Transverse colon (tissue), 4 donors: ENCODE results near the gene POU2F3. TPM values are rescaled to one million over a fixed set of nuclear protein-coding genes. Genes with fewer than 3 reads are reported as not detected.

Experiments
- DNase-seq: peaks from one replicate; pipeline ENCODE4 v3.0.0-alpha.2; 2019
- H3K27ac ChIP-seq, 4 donors: fragments of 200-600 bp; sonication (generic); 2 replicates each; pipeline ENCODE4 v1.5.1; 2016 to 2018; ENCODE audit warnings: inconsistent platforms in 4 of 4
- H3K27me3 ChIP-seq: fragments of 200-600 bp; sonication (generic); 2 replicates; pipeline ENCODE4 v1.5.1; 2017; ENCODE audit warnings: inconsistent platforms
- H3K36me3 ChIP-seq, 4 donors: fragments of 200-600 bp; sonication (generic); 2 replicates each; pipeline ENCODE4 v1.5.1; 2017 to 2019; ENCODE audit warnings: inconsistent platforms in 4 of 4
- H3K4me1 ChIP-seq, 4 donors: fragments of 200-600 bp; sonication (generic); 2 replicates each; pipeline ENCODE4 v1.5.1; 2017 to 2020; ENCODE audit warnings: inconsistent platforms in 4 of 4
- H3K4me3 ChIP-seq, 4 donors: fragments of 200-600 bp; sonication (generic); 1 replicate in 1 of 4; 2 replicates in 3 of 4; pipeline versions ENCODE4 v1.5.1 to v1.6.1; 2017 to 2019; ENCODE audit warnings: inconsistent platforms in 4 of 4
- H3K9me3 ChIP-seq, 2 donors: fragments of 200-600 bp; sonication (generic); 2 replicates each; pipeline ENCODE4 v1.5.1; 2017 to 2019; ENCODE audit warnings: inconsistent platforms in 2 of 2
- CTCF ChIP-seq, 5 experiments: fragments of 200-600 bp in 3 of 5; fragments of 450-650 bp in 2 of 5; sonication (generic) in 3 of 5; IDR thresholded peaks; 1 replicate in 2 of 5; 2 replicates in 3 of 5; pipeline ENCODE4 v1.5.1; 2016 to 2017; ENCODE audit warnings: antibody characterized with exemption in 5 of 5, inconsistent platforms in 3 of 5, mild to moderate bottlenecking in 2 of 5, moderate library complexity in 1 of 5
- EP300 ChIP-seq: sonication (generic); formaldehyde crosslinking; IDR thresholded peaks from one replicate; pipeline ENCODE4 v1.6.1; 2017; ENCODE audit warnings: antibody characterized with exemption, low read depth
- POLR2A ChIP-seq: fragments of 450-650 bp; IDR thresholded peaks from one replicate; pipeline ENCODE4 v1.6.1; 2016; ENCODE audit warnings: antibody characterized with exemption, mild to moderate bottlenecking, moderate library complexity
- POLR2AphosphoS5 ChIP-seq, 3 donors: sonication (generic); formaldehyde crosslinking; IDR thresholded peaks; one replicate each; pipeline ENCODE4 v1.6.1; 2016; ENCODE audit warnings: antibody characterized with exemption in 3 of 3
- WGBS, 2 donors: methylation state at CpG; one replicate each; pipeline ENCODE4 v1.1.5; 2018; ENCODE audit warnings: low coverage in 1 of 2; 5-methylcytosine and 5-hydroxymethylcytosine counted together
- in situ Hi-C, 4 donors: fragments of 200-750 bp; cut with MboI; loops; one replicate each; pipeline versions ENCODE4 v1.15.0 to v1.15.1; 2017; ENCODE audit warnings: low sequenced_read_pairs in 3 of 4, low pct_ligation_motif_present in 1 of 4, low pct_unique_long_range_greater_than_20kb in 1 of 4
- intact Hi-C: fragments of 100-400 bp; cut with DNase I; formaldehyde crosslinking; loops from one replicate; pipeline ENCODE4 v1.15.1; 2023; ENCODE audit warnings: low total_unique reads
- total RNA-seq, 4 donors: library from RNA; depleted of rRNA; stranded (reverse); fragments of >200 nt; gene quantifications; one replicate each; pipeline ENCODE4 v1.1.0, GENCODE V29; 2016

POU2F3 gene
- total RNA-seq, 4 donors from 2014 or later, result 1.9 to 2.2 TPM; not detected in 2

GRCh38 chr11:120281143-120281795 lies 41.3 kb downstream of the POU2F3 start:
- TF ChIP-seq CTCF (IDR thresholded peaks at IDR 0.05), result no peak
- TF ChIP-seq POLR2A, result no peak
- TF ChIP-seq EP300, result no peak
- no peak for TF ChIP-seq POLR2AphosphoS5 (IDR thresholded peaks at IDR 0.05)
- DNase-seq, result no peak
- H3K9me3 ChIP-seq, result no peaks in the 10 kb centered on the region
- no peaks in the 10 kb centered on the region for H3K27me3 ChIP-seq
- H3K36me3 ChIP-seq, result no peaks in the 10 kb centered on the region
- no peaks in the 10 kb centered on the region for H3K4me1 ChIP-seq
- WGBS, 2 donors, result 69 to 72% methylated on average over 3 to 7 of the region's 7 CpGs
- intact Hi-C loops, result no loop called here
- no peak overlapping the region for H3K4me3 ChIP-seq
- H3K27ac ChIP-seq, result no peak overlapping the region
- in situ Hi-C loops, result loop anchor here in 1 of 4 donors (25.0 kb wide), 1 partner anchor 294 kb away; no protein-coding TSS in a partner anchor

- in situ Hi-C loops, result loop anchor here in 1 of 4 donors (25.0 kb wide), 1 partner anchor 296 kb away; no protein-coding TSS in a partner anchor
- intact Hi-C loops, result no loop called here
- WGBS, 2 donors, result 63% methylated on average over 2 of the region's 2 CpGs; no CpG with 5 or more reads in 1 of the 2 donors
Observed at GRCh38 chr11:120283124-120283523, 43.2 kb downstream of the POU2F3 start.

GRCh38 chr11:120284272-120284671 lies 44.3 kb downstream of the POU2F3 start:
- TF ChIP-seq CTCF (IDR thresholded peaks at IDR 0.05) (no peak), EP300 (no peak), POLR2AphosphoS5 (IDR thresholded peaks at IDR 0.05) (no peak), POLR2A (no peak)
- intact Hi-C loops (no loop called here), in situ Hi-C loops (loop anchor here in 1 of 4 donors (25.0 kb wide), 1 partner anchor 297 kb away; no protein-coding TSS in a partner anchor)
- DNase-seq, result no peak
- Histone ChIP-seq H3K27ac (no peak overlapping the region), H3K4me3 (no peak overlapping the region), H3K36me3 (no peaks in the 10 kb centered on the region), H3K4me1 (no peaks in the 10 kb centered on the region), H3K9me3 (no peaks in the 10 kb centered on the region), H3K27me3 (no peaks in the 10 kb centered on the region)
- 81 to 89% methylated on average over 6 of the region's 6 CpGs for WGBS, 2 donors

More at GRCh38 chr11:120283124-120283523, 43.2 kb downstream of the POU2F3 start:
- H3K9me3 ChIP-seq, result no peaks in the 10 kb centered on the region
- H3K27ac ChIP-seq, result no peak overlapping the region
- no peaks in the 10 kb centered on the region for H3K4me1 ChIP-seq
- H3K27me3 ChIP-seq, result no peaks in the 10 kb centered on the region
- H3K36me3 ChIP-seq, result no peaks in the 10 kb centered on the region
- no peak overlapping the region for H3K4me3 ChIP-seq
- TF ChIP-seq POLR2A (no peak), CTCF (IDR thresholded peaks at IDR 0.05) (no peak), POLR2AphosphoS5 (IDR thresholded peaks at IDR 0.05) (no peak), EP300 (no peak)
- DNase-seq, result no peak

GRCh38 chr11:120285256-120285655 lies 45.3 kb downstream of the POU2F3 start:
- Histone ChIP-seq H3K4me1 (no peaks in the 10 kb centered on the region), H3K27me3 (no peaks in the 10 kb centered on the region), H3K4me3 (no peak overlapping the region), H3K9me3 (no peaks in the 10 kb centered on the region), H3K27ac (no peak overlapping the region), H3K36me3 (no peaks in the 10 kb centered on the region)
- intact Hi-C loops, result no loop called here
- in situ Hi-C loops, result loop anchor here in 1 of 4 donors (25.0 kb wide), 1 partner anchor 298 kb away; no protein-coding TSS in a partner anchor
- no peak for DNase-seq
- WGBS, 2 donors, result 76 to 80% methylated on average over 4 of the region's 4 CpGs
- TF ChIP-seq CTCF (IDR thresholded peaks at IDR 0.05), result no peak
- TF ChIP-seq EP300, result no peak
- TF ChIP-seq POLR2A, result no peak
- TF ChIP-seq POLR2AphosphoS5 (IDR thresholded peaks at IDR 0.05), result no peak
